ENCODE measurements around the gene CYFIP2.
"Not testable (repeated sequence)": the region's sequence is repeated elsewhere in the genome, so short reads cannot be mapped to it uniquely, and the experiment has no call there.

CYFIP2 gene

GRCh38 chr5:157265714-157266285 lies at the start of gene CYFIP2:
CYFIP2 (plus strand) TSS chr5:157266123; CDS start chr5:157285362, 19,239 bp downstream.
- DNase-seq, result peak; percentile 5

DNA sequence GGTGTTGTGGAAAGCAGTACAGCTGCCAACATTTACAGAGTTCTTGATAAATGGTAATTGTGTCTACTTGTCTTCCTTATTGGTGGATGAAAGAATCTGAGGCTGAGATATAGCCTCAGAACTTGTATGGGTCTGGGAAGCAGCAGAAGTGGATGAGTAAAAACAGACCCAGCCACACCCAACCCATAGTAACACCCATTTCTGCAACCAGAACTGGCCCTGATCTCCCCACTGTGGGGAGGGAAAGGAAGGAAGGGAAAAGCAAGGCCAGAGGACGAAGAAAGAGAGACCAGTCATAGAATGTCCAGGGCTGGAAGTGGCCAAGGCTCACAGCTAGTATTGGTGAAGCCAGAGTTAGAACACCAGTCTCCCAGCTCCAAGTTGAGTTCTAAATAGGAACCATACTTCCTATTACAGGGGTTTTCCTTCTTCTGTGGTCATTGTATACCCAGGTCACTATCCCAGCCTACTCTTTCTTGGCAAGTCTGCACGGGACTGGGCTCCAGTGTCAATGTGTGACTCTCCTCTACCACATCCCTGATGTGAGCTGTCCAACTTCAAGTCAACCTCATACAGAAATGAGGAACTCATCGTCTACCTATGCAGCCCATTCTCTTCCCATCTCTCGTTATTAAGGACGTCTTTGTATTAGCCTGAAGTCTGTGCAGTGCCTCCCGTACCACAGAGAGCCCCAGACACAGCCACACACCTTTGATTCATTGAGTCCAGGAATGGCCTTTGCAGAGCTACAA lies 49.4 kb upstream of the CYFIP2 start:
- DNase-seq, result no peak

DNA sequence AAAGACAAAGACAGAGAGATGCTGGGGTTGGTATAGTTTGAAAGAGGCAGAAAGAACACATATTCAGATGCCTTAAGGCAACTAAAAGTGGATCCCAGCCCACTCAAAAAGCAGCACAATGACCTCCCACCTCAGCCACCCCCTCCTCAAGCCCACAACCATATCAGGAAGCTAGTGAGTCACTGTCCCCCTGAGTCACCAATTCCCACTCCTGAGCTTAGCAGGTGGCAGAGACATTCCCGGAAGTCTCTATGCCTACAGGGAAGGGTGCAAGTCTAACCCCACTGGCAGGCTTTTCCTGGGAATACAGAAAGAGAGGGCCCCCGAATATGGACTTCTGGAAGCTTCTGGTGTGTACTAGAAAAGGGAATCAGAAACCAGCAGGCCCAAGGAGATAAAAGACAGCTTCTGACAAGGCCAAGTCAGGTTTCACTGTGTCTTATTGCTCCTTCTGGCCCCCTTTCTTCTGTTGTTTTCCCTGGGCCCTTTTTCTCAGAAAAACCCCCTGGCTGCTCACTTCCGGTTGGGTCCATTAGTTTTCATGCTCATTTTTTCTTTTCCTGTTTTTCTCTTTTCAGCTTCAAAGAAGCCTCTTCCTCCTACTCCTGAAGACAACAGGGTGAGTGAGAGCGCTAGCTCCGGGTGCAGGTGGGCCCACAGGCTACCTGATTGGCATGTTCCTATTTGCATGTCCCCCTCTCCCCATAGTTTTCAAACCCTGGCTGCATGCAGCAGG lies 48.5 kb upstream of the CYFIP2 start:
- no peak for DNase-seq

GRCh38 chr5:157219491-157220271 lies 46.2 kb upstream of the CYFIP2 start:
- no peak for DNase-seq

GRCh38 chr5:157221959-157222358 lies 44.0 kb upstream of the CYFIP2 start:
- DNase-seq, result no peak

DNA sequence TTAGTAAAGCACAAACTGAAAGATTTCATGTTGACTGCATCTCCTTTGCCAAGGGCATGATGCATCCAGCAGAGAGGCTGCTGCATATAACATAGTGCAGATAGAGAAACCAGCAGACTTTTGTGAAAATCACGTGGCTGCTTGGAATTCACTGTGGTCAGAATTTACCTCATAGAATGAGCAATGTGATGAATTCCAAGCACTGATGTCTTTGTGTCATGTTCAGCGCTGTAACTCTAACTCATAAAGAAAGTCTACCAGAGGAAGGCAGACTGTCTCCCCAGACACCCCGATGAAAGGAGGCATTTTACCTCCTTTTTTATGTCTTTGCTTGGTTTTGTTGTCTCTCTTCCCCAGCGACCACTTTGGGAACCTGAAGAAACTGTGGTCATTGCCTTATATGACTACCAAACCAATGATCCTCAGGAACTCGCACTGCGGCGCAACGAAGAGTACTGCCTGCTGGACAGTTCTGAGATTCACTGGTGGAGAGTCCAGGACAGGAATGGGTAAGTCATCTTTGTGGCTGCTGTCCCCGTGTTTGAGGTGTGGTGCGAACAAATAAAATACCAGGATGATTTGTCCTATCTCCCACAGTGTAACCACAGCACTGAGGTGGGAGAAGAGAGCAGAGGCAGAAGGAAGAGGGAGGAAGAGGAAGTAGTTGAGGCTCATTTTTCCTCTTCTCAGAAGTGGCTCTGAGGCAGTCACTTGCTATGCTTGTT lies 43.3 kb upstream of the CYFIP2 start:
- peak; percentile 2 for DNase-seq

DNA sequence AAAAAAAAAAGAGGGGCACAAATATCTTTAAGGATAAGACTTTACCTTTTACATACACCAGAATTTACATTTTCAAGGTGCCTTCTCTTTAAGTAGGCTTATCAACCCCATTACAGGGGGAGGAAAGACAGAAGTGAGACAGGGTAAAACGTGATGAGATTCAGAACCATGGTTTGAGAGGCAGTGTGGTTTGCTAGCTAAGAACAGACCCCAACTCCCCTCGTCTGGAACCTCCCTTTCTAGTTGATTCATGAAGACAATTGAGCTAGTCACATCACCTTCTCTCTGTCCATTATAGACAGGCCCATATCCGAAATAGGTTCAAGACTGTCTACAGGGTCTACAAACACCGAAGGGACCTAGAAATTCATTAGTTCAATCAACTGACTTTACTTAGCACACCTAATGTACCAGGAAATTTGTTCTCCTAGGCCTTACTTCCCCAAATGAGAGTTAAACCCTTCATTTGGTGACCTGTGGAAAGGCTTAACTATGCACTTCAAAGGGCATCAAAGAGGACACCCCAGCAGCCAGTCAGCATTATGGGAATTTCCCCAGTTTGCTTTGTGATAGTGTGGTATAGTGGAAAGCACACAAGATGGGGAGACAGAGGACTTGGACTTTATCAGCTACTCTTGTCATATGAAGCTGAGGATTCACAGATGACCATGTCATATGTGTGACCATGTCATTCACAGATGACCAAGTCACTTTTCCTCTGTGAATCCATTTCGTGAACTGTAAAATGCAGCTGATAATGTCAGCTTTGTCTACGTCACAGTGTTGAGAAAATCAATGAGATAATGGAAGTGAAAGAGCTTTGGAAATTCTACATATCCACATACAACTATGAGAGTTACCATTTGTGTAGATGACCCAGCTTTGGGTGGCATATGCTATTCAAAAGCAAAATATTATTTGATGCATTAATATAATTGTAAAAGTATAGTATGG lies 40.2 kb upstream of the CYFIP2 start:
- DNase-seq, result no peak

- no peak for DNase-seq
Measured at GRCh38 chr5:157230610-157231009, 35.3 kb upstream of the CYFIP2 start.

DNA sequence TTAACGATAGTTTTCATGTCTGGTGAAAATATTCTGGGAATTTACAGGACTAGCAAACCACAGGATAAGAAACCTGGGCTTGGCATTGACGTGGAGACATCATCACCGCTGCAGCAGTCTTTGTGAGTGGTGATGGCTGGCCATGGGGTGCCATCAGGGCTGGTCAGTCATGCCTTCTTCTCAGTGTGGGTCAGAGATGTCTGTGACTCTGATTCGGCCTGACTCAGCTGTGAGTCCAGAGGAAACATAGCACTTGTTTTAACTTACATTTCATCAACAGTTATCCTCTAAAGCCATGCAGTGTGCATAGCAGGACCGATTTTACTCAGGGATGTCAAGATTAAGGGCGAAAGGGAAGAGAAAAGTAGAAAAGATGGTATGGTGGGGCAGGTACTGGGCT lies 33.2 kb upstream of the CYFIP2 start:
- DNase-seq, result no peak

DNA sequence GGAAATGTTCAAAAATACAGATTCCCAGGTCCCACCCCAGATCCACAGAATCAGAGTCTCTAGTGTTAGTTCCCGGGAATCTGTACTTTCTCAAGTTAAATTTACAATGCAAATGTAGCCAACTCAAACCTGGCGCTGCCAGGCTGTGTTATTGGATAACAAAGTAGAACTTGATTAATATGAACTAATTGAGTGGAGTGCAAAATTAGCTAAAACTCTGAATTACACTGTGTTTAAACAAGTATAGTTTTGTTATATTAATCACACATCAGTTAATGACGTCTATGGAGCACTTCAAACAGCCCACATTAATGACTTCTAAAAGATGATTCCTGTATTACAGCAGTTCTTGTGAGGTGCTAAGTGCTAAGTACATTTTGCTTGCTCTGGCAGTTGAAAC lies 32.4 kb upstream of the CYFIP2 start:
- DNase-seq, result no peak

DNA sequence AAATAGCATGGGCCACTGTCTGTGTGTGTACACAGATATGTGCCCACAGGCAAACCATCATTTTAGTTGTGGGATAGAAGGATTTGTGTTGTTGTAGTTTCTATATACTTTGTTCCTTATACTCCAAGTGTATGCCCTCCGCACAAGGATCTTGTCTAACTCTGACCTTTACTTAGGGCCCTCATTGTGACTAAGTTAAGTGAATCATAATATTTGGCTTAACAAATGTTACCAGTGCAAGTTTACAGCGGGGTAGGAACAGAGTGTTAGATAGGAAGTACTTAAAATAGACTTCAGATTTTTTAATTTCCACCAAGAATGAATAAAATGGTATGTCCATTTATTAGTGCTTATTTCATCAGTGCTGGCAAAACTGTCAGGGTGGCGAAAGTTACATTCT lies 29.5 kb upstream of the CYFIP2 start:
- DNase-seq, result no peak

DNA sequence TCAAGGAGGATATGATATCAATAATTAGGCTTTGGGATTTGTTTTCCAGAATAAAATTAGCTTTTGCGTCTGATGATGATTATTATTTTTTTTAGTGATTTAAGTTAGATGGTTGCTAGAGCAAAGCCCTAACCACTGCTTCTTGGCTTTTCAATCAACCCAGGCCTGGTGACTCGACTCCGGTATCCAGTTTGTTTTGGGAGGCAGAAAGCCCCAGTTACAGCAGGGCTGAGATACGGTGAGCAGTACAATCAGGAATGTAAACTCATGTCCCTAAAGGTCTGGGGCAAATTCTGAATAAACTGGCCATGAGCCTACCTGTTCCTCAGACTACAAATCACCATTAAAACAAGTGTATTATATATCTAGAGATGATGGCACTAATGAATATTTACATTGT lies 24.4 kb upstream of the CYFIP2 start:
- no peak for DNase-seq

DNA sequence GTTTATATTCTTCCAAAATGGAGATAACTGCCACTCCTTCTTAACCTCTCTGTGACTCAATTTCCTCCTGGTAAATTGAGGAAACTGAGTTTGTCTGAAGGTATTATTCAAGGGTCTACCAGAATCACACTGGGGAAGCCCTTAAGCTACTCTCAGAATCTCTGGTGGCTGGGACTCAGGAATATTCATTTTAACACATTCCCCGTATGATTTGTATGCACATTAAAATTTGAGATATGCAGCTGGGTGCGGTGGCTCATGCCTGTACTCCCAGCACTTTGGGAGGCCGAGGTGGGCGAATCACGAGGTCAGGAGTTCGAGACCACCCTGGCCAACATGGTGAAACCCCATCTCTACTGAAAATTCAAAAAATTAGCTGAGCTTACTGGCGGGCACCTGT lies 21.2 kb upstream of the CYFIP2 start:
- DNase-seq, result not testable (repeated sequence)

- DNase-seq, result no peak
Measured at GRCh38 chr5:157245476-157245875, 20.4 kb upstream of the CYFIP2 start.

- DNase-seq, result peak; percentile 44
Measured at GRCh38 chr5:157245886-157246285, 20.0 kb upstream of the CYFIP2 start.

DNA sequence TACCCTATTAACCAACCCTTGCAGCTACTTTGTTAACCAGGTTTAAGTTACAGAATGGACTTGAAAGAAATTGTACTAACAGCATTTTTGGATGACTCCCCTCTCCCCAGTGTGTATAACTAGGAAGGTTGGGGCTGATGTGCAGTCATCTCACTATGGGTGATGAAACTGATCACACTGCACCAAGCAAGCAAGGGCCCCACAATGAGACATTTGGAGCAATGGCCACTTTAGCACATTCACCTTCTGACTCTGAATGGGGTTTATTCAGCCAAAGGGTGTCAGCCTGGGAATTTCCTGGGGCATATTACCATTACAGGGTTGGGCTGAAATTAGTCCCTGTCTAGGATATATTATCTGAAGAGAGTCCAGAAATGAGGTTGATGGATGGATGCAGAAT lies 18.7 kb upstream of the CYFIP2 start:
- DNase-seq, result no peak

DNA sequence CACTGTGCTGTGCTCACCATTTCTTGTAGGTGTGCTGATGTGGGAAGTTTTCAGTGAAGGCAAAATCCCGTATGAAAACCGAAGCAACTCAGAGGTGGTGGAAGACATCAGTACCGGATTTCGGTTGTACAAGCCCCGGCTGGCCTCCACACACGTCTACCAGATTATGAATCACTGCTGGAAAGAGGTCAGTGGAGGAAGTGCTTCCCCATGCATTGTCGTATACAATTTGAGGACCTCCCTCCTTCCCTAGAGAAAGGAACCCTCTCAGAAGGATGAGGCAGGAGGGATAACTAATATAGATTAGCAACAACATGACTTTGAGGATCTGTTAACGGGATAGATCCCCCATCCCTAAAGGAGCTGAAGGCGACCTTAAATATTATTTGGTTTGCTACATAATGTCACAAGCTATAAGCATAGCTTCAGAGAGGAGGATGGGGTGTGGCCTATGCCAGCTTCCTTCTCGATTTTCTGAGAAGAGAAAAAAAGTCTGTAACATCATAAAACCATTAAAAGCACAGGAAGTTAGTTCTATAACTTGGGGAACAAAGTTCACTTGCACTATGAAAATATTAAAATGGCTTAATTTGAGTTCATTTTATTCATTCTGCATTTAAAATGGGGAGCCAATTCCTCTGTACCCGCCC lies 17.0 kb upstream of the CYFIP2 start:
- no peak for DNase-seq

DNA sequence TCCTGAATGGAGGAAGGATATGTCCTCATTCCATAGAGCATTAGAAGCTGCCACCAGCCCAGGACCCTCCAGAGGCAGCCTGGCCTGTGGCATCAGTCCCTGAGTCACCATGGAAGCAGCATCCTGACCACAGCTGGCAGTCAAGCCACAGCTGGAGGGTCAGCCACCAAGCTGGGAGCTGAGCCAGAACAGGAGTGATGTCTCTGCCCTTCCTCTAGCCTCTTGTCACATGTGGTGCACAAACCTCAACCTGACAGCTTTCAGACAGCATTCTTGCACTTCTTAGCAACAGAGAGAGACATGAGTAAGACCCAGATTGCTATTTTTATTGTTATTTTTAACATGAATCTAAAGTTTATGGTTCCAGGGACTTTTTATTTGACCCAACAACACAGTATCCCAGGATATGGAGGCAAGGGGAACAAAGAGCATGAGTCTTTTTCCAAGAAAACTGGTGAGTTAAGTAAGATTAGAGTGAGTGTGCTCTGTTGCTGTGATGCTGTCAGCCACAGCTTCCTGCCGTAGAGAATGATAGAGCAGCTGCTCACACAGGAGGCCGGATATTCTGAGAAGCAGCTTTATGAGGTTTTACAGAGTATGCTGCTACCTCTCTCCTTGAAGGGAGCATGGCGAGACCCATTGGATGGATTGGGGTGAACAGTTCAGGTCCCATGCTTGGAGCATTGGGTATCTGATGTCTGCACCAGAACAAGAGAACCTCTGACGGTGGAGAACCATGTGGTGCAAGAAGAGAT lies 13.0 kb upstream of the CYFIP2 start:
- no peak for DNase-seq

- DNase-seq, result peak; percentile 63
Measured at GRCh38 chr5:157253547-157253946, 12.4 kb upstream of the CYFIP2 start.

DNA sequence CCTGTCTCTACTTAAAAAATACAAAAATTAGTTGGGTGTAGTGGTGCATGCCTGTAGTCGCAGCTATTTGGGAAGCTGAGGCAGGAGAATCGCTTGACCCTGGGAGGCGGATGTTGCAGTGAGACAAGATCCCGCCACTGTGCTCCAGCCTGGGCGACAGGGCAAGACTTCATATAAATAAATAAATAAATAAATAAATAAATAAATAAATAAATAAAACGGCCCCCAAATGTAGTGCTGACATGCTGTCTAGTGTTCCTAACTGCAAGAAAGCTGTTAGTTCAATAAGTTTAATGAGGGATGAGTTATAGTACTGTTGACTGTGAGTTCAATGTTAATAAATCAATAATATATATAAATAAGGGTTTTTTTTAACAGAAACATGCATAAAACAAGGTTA lies 7.5 kb upstream of the CYFIP2 start:
- DNase-seq, result no peak

Data from OCI-M1 (cell line).